CD4-positive, alpha-beta T cell treated with Interleukin-4 for 1 hour (primary cell): ENCODE results near the gene RTN1.
"Not testable (repeated sequence)": the region's sequence is repeated elsewhere in the genome, so short reads cannot be mapped to it uniquely, and the experiment has no call there.

ENCODE experiments used
- DNase-seq, 2 donors: peaks; one replicate each; pipeline ENCODE4 v3.0.0-alpha.2; 2020 to 2022

RTN1 gene

GRCh38 chr14:59698793-59699192 lies 171.8 kb downstream of the RTN1 start:
- no peak for DNase-seq

GRCh38 chr14:59695198-59695597 lies 175.4 kb downstream of the RTN1 start:
- no peak for DNase-seq

- DNase-seq, result no peak
Measured at GRCh38 chr14:59691266-59691665, 179.3 kb downstream of the RTN1 start.

GRCh38 chr14:59690426-59690825 lies 180.2 kb downstream of the RTN1 start:
- DNase-seq, result no peak

DNA sequence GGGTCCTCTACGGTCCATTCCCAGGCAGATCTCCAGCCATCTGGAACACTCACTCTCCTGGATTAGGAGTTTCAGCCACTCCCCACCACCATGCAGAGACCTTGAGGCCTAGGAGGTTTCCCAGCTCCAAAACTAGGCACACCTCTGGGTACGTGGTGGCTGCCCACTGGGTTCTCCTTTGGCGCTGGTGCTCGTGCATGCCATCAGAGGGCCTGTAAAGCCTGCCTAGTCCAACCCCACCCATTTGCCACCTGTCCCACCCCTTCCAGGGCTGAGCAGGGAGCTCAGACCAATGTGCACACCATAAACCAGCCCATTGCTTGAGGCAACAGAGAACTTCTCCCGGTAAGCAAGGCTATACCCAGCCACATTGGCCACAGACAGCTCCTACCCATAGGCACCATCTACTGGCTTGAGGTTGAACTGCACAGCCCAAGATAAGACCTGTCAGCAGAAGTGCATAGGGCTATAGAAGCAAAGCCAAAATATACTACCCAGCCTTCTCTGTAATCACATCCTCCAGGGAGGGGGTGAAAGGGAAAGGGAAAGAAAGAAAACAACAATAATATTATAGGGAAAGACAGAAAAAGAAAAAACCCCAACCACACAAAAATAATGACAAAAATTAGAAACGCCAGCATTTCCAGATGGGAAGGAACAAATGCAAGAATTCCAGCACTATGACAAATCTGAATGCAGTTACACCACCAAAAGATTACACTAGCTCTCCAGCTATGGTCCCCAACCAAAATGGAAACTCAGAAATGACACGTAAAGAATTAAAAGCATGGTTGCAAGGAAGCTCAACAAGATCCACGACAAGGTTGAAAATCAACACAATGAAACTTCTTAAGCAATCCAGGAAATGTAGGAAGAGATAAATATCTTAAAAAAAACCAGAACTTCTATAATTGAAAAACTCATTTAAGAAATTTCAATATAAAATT lies 182.1 kb downstream of the RTN1 start:
- DNase-seq, result peak in 1 of 2 donors; percentile 2

- DNase-seq, result no peak
Measured at GRCh38 chr14:59687663-59688062, 182.9 kb downstream of the RTN1 start.

- no peak for DNase-seq
Measured at GRCh38 chr14:59679872-59680271, 190.7 kb downstream of the RTN1 start.

GRCh38 chr14:59678352-59678751 lies 192.2 kb downstream of the RTN1 start:
- DNase-seq, result no peak

GRCh38 chr14:59677771-59678231 lies 192.8 kb downstream of the RTN1 start:
- no peak for DNase-seq

DNA sequence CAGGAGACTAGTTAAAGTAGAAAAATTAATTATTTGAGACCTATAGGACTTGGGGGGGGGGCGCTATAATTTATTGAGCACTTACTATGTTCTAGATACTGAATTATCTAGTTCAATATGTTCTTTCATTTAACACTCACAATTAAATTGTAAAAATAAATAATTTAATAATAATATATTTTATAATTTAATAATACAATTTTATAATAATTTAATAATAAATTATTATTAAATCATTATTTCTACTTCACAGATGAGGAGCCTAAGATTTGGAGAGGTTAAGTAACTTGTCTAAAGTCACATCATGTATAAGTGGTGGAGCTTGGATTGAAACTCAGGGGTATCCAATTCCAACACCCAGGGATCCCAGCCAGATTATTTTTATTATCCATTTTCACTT lies 195.2 kb downstream of the RTN1 start:
- DNase-seq, result no peak

DNA sequence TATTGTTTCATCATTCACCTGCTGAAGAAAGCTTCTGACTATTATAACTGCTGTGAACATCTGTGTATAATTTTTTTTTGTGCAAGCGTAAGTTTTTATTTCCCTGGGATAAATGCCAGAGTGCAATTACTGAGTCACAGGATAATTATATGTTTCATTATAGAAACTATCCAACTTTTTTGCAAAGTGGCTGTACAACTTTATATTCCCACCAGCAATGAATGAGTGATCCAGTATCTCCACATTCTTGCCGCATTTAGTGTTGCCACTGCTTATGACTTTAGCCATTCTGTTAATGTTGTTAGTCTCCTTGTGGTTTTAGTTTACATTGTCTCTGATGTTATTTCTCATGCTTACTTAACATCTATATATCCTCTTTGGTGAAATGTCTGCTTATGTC lies 205.8 kb downstream of the RTN1 start:
- DNase-seq, result no peak

DNA sequence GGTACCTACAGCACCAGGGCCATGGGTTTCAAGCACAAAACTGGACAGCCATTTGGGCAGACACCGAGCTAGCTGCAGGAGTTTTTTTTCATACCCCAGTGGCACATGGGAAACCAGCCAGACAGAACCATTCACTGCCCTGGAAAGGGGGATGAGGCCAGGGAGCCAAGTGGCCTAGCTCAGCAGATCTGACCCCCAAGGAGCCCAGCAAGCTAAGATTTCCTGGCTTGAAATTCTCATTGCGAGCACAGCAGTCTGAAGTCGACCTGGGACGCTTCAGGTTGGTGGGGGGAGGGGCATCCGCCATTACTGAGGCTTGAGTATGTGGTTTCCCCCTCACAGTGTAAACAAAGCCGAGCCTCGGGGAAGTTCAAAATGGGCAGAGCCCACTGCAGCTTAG lies 212.8 kb downstream of the RTN1 start:
- no peak for DNase-seq

DNA sequence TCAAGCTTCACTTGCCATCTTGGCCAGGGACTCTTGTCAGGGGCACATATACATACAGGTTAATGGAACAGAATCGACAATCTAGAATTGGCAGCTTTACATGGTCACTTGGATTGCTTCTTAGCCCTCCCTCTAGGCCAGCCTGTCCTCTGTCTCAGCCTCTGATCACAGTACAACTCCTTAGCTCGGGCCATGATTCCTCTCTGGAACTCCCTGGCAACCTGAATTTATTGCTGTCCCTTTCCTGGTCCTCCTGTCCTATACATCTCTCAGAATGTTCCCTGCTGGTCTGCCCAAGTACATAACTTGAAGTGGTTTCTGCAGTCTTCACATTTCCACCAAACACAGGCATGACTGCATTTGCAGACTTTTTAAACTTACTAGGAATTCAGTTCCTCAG lies 214.1 kb downstream of the RTN1 start:
- no peak for DNase-seq

- DNase-seq, result not testable (repeated sequence)
Measured at GRCh38 chr14:59654131-59654530, 216.4 kb downstream of the RTN1 start.

DNA sequence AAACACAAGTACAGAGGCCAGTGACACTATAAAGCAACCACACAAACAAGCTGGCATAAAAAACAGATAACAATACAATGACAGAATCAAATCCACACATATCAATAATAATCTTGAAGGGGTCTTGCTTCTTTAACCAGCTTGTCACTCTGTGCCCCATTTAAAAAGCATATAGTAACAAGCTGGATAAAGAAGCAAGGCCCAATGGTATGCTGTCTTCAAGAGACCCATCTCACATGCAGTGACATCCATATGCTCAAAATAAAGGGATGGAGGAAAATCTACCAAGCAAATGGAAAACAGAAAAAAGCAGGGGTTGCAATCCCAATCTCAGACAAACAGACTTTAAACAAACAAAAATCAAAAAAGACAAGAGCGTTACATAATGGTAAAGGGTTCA lies 223.7 kb downstream of the RTN1 start:
- DNase-seq, result not testable (repeated sequence)

GRCh38 chr14:59638885-59639284 lies 231.7 kb downstream of the RTN1 start:
- DNase-seq, result no peak

DNA sequence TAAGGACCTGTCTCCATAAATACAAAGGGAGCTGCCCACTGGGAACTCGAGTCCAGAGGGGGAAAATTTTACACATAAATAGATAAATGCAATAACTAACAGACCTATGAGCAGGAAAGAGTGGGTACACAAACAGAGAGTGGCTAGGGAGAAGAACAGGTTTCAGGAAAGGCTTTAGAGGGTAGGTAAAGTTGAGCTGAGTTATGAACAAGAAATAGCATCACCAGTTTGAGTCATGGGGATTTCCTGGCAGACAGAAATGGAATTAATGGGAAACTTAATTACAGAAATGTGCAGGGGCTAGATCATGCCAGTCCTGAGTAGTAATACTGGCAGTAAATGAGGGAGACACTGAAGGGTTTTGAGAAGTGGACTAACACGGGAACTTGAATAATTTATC lies 236.0 kb downstream of the RTN1 start:
- DNase-seq, result no peak

DNA sequence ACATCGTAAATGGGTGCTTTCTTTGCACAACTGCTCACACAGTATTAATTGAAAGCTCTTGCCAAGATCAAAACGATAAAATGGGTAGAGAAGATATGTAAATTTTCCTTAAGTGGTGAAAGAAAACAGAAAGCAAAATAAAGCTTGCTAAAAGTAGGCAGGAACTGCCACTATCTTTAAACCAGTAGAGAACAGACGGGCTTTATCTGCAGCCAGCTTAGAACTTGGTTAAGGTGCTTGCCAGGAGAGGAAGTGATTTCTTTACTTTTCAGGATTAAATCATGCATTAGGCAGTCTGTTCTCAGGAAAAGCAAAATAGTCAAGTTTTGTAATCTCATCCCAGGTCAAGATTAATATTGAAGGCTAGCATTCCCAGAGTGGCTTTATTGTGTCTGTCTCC lies 237.1 kb downstream of the RTN1 start:
- DNase-seq, result no peak

DNA sequence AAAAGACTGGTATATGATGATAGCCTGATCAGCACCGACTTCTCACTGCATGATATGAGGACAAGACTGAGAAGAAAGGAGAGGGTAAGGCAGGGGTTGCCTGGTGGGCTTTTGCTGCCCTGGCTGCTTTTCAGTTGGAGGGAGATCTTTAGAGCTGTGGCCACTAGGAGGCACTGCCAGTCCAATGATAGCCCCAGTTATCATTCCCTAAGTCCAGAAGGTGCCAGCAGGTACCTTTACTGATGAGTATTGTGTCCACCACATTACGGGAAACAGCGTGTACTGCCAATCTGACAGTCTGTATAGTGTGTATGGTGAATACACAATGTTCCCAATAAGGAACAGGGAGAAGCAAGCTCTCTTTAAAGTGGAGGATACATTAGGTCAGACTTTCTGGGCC lies 238.2 kb downstream of the RTN1 start:
- no peak for DNase-seq

DNA sequence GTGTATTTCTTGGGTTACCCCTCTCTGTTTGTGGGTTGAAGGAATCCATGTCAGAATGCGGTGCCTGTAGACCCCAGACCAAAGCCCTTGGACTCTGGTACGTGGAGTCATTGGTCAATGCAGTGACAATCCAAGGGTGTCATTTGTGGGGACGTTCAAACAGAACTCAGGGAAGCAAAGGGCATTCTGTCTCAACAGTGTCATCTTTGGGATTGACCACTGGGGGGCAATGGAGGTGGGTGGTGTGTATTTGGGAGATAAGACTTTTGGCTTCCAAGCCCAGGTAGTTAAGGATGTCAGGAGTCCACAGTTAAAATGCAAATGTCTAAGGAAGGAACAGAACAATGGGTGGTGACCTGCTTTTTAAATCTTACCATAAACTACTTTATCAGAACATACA lies 239.3 kb downstream of the RTN1 start:
- DNase-seq, result no peak

DNA sequence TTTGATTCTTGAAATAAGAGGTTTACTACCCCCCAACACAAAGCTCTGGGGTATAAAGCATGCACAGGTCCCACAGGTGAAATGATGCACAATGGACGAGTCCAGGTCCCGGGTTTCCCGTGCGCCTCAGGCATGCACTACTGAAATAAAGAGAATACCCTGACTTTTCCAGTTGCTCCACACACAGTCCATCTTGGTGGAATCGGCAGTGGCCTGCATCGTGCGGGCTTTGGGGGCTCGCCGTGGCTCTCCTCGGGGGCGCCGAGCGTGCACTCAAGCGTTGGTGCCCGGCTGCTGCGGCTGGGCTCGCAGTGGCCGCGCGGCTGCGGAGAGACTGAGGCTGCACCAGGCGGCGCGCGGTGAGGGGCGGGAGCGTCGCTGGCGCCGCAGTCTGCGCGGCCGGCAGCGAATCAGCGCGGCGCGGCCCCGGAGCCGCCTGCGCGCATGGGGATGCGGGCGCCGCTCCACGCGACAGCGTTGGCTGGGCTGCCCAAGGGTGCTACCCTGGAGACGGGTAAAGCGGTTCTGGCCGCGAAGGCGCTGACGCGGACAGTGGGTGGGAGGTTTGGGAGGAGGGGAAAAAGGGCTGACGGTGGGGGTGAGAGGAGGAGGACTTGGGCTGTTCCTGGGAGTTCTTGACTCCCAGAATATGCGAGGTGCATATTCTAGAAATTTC lies 240.2 kb downstream of the RTN1 start:
- DNase-seq, result no peak

DNA sequence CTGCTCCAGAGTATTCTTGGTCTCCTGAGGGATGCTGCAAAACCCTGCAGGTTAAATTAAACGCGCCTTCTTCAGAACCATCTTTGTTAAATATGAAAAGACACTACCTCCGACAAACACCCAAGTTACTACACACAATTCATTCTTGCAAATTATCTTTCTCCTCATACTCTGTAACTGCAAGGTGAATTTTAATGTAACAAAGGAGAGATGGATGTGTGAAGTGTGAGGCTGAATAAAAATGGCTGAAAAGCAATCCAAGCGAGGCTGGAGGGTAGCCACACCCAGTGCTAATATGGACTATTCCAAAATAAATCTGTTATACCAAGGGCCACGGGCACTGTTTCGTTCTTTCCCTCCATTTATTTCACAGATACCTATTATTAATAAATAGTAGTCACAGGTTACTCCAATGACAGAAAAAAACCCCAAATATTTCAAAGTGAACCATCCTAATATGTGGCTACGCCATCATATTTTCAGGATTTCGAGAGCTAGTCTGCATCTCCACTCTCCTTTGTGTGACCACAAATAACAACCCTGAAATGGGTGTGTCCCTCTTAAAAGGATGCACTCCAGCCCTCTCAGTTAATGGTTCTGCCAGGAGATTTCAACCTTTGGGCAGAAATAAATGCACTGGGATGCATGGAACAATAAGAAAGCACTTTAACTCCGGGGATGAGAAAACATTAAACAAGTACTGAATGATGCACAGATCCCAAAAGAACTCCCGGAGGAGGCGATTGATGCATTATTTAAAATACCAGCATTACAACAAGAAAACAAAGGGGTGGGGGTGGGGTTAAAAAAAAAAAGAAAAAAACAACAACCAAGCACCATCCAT lies 240.9 kb downstream of the RTN1 start:
- DNase-seq, result no peak

GRCh38 chr14:59627011-59627520 lies 243.5 kb downstream of the RTN1 start:
- no peak for DNase-seq
